Astrocyte (in vitro differentiated cells and primary cell): ENCODE data around the gene LSM14A. TPM values are rescaled to one million over a fixed set of nuclear protein-coding genes. Genes with fewer than 3 reads are reported as not detected.
A peak's percentile ranks its signal among the peaks of the same experiment; 100 is the strongest.
"Not testable (repeated sequence)": the region's sequence is repeated elsewhere in the genome, so short reads cannot be mapped to it uniquely, and the experiment has no call there.

Source experiments
- DNase-seq: peaks from one replicate; pipeline ENCODE4 v3.0.0-alpha.2; 2010; ENCODE audit warnings: low read depth
- FAIRE-seq: peaks from 2 replicates; lab custom pipeline; 2011; peaks lifted over from hg19 to GRCh38; lab: Jason Lieb, UNC
- H2AFZ ChIP-seq: 2 replicates; pipeline ENCODE4 v1.6.0; 2012; ENCODE audit warnings: low read depth, low read length, inconsistent platforms
- H3K27ac ChIP-seq: 2 replicates; pipeline ENCODE4 v1.5.1; 2011; ENCODE audit warnings: low read depth, low read length, inconsistent platforms
- H3K27me3 ChIP-seq: 2 replicates; pipeline ENCODE4 v1.6.0; 2011; ENCODE audit warnings: low read length, inconsistent platforms; ENCODE audit not compliant: insufficient read depth
- H3K36me3 ChIP-seq: 2 replicates; pipeline ENCODE4 v1.5.1; 2011; ENCODE audit warnings: low read length, inconsistent platforms; ENCODE audit not compliant: insufficient read depth
- H3K4me1 ChIP-seq: 2 replicates; pipeline ENCODE4 v1.5.1; 2011; ENCODE audit warnings: low read length, inconsistent platforms; ENCODE audit not compliant: insufficient read depth
- H3K4me2 ChIP-seq: 2 replicates; pipeline ENCODE4 v1.6.0; 2012; ENCODE audit warnings: low read length, inconsistent platforms
- H3K4me3 ChIP-seq: 2 replicates; pipeline ENCODE4 v1.5.1; 2011; ENCODE audit warnings: low read depth, mild to moderate bottlenecking, low read length, inconsistent platforms; ENCODE audit not compliant: insufficient read depth
- H3K79me2 ChIP-seq: 2 replicates; pipeline ENCODE4 v1.6.0; 2012; ENCODE audit warnings: mild to moderate bottlenecking, low read length, inconsistent platforms; ENCODE audit not compliant: insufficient read depth
- H3K9ac ChIP-seq: 2 replicates; pipeline ENCODE4 v1.6.0; 2012; ENCODE audit warnings: mild to moderate bottlenecking, low read length, inconsistent platforms
- H3K9me3 ChIP-seq: 2 replicates; pipeline ENCODE4 v1.5.1; 2012; ENCODE audit warnings: low read depth, mild to moderate bottlenecking, low read length, inconsistent platforms; ENCODE audit not compliant: insufficient read depth
- H4K20me1 ChIP-seq: 2 replicates; pipeline ENCODE4 v1.6.0; 2012; ENCODE audit warnings: low read length, inconsistent platforms; ENCODE audit not compliant: insufficient read depth
- H3K27ac Mint-ChIP-seq: one replicate; pipeline ENCODE4 v1.8.0; 2021; ENCODE audit warnings: mild to moderate bottlenecking, mixed read lengths; ENCODE audit not compliant: unreplicated experiment
- H3K27me3 Mint-ChIP-seq: one replicate; pipeline ENCODE4 v1.8.0; 2021; ENCODE audit warnings: low read depth, mixed read lengths; ENCODE audit not compliant: unreplicated experiment
- H3K36me3 Mint-ChIP-seq: one replicate; pipeline ENCODE4 v1.8.0; 2021; ENCODE audit warnings: low read depth, mixed read lengths; ENCODE audit not compliant: unreplicated experiment
- H3K4me1 Mint-ChIP-seq: one replicate; pipeline ENCODE4 v1.8.0; 2021; ENCODE audit warnings: low read depth, mixed read lengths; ENCODE audit not compliant: unreplicated experiment
- H3K4me3 Mint-ChIP-seq: one replicate; pipeline ENCODE4 v1.8.0; 2021; ENCODE audit warnings: mild to moderate bottlenecking, moderate library complexity, mixed read lengths; ENCODE audit not compliant: unreplicated experiment
- H3K9me3 Mint-ChIP-seq: one replicate; pipeline ENCODE4 v1.8.0; 2021; ENCODE audit warnings: mild to moderate bottlenecking, mixed read lengths; ENCODE audit not compliant: unreplicated experiment
- CTCF ChIP-seq: IDR thresholded peaks from 2 replicates; pipeline ENCODE4 v1.5.1; 2011; ENCODE audit warnings: low read depth, mild to moderate bottlenecking, inconsistent platforms, low read length, moderate library complexity; ENCODE audit not compliant: insufficient read depth
- EZH2 ChIP-seq: IDR thresholded peaks from 2 replicates; pipeline ENCODE4 v1.6.1; 2012; ENCODE audit warnings: mild to moderate bottlenecking, low read length, inconsistent platforms; ENCODE audit not compliant: insufficient read depth
- total RNA-seq: library from RNA; stranded (reverse); gene quantifications from 2 replicates; pipeline ENCODE4 v1.2.1, GENCODE V29; 2021

LSM14A gene
- total RNA-seq, 1 donor from 2014 or later: 88.4 TPM

- TF ChIP-seq CTCF: peak; percentile 24
- TF ChIP-seq EZH2: no peak
- Mint-ChIP-seq H3K27me3 (no peaks in the 10 kb centered on the region), H3K4me3 (no peak overlapping the region), H3K9me3 (peaks cover 2% of the 10 kb centered on the region), H3K27ac (no peak overlapping the region), H3K4me1 (peaks cover 25% of the 10 kb centered on the region), H3K36me3 (peaks cover 10% of the 10 kb centered on the region)
- no peaks in the 10 kb centered on the region for H3K27me3 ChIP-seq
- H3K4me1 ChIP-seq: peaks cover 10% of the 10 kb centered on the region
- DNase-seq (no peak), FAIRE-seq (no peak)
- H3K36me3 ChIP-seq: no peaks in the 10 kb centered on the region
- no peak overlapping the region for H3K9ac ChIP-seq
- no peaks in the 10 kb centered on the region for H3K79me2 ChIP-seq
- no peaks in the 10 kb centered on the region for H4K20me1 ChIP-seq
- H3K4me2 ChIP-seq: no peak overlapping the region
- no peak overlapping the region for H2AFZ ChIP-seq
- H3K9me3 ChIP-seq: no peaks in the 10 kb centered on the region
- H3K4me3 ChIP-seq: no peak overlapping the region
- no peak overlapping the region for H3K27ac ChIP-seq
Observed at GRCh38 chr19:34241513-34242337, 69.4 kb downstream of the LSM14A start.

GRCh38 chr19:34243138-34243875 is 71.0 kb downstream of the LSM14A start:
- H3K4me3 ChIP-seq, H3K27me3 ChIP-seq, H4K20me1 ChIP-seq, H3K79me2 ChIP-seq, H3K9me3 ChIP-seq, H2AFZ ChIP-seq, H3K9me3 Mint-ChIP-seq, H3K27ac ChIP-seq, H3K36me3 ChIP-seq, H3K27me3 Mint-ChIP-seq, FAIRE-seq, H3K9ac ChIP-seq, H3K36me3 Mint-ChIP-seq: not testable (repeated sequence)
- H3K4me3 Mint-ChIP-seq: peak overlapping the region; percentile 27
- H3K4me2 ChIP-seq: peak overlapping the region; percentile 58
- H3K27ac Mint-ChIP-seq: peak overlapping the region; percentile 72
- DNase-seq: peak; percentile 62
- peaks cover 10% of the 10 kb centered on the region for H3K4me1 ChIP-seq
- H3K4me1 Mint-ChIP-seq: peaks cover 19% of the 10 kb centered on the region

- no peak for FAIRE-seq
- Histone ChIP-seq H3K4me3 (no peak overlapping the region), H3K4me2 (peak overlapping the region; percentile 58), H4K20me1 (no peaks in the 10 kb centered on the region), H3K36me3 (no peaks in the 10 kb centered on the region), H3K9ac (no peak overlapping the region), H3K4me1 (peaks cover 10% of the 10 kb centered on the region), H3K79me2 (no peaks in the 10 kb centered on the region), H3K27me3 (no peaks in the 10 kb centered on the region), H3K9me3 (no peaks in the 10 kb centered on the region), H3K27ac (no peak overlapping the region), H2AFZ (no peak overlapping the region)
- Mint-ChIP-seq H3K9me3 (peaks cover 2% of the 10 kb centered on the region), H3K27me3 (no peaks in the 10 kb centered on the region), H3K4me3 (no peak overlapping the region), H3K4me1 (peaks cover 19% of the 10 kb centered on the region), H3K36me3 (peaks cover 9% of the 10 kb centered on the region), H3K27ac (no peak overlapping the region)
- DNase-seq: no peak
- TF ChIP-seq EZH2: no peak
- TF ChIP-seq CTCF: no peak
Observed at GRCh38 chr19:34243876-34244578, 71.7 kb downstream of the LSM14A start.
